SJCRH30 (cell line): ENCODE measurements around the gene MT1F. TPM values are rescaled to one million over a fixed set of nuclear protein-coding genes. Genes with fewer than 3 reads are reported as not detected.

Experiments used
- DNase-seq, 2 experiments: peaks; one replicate each; pipeline ENCODE4 v3.0.0-alpha.2; 2015 to 2020
- H3K27ac ChIP-seq: fragments of 250-450 bp; sonication (Bioruptor Pico); 2 replicates; pipeline ENCODE4 v1.5.1; 2020; ENCODE audit warnings: mild to moderate bottlenecking, moderate library complexity
- H3K27me3 ChIP-seq: fragments of 250-450 bp; sonication (Bioruptor Pico); 2 replicates; pipeline ENCODE4 v1.5.1; 2020; ENCODE audit warnings: mild to moderate bottlenecking, moderate library complexity
- H3K36me3 ChIP-seq: fragments of 250-450 bp; sonication (Bioruptor Pico); 2 replicates; pipeline ENCODE4 v1.5.1; 2020; ENCODE audit warnings: mild to moderate bottlenecking, moderate library complexity
- H3K4me1 ChIP-seq: fragments of 250-450 bp; sonication (Bioruptor Pico); 2 replicates; pipeline ENCODE4 v1.5.1; 2020; ENCODE audit warnings: mild to moderate bottlenecking, moderate library complexity
- H3K4me3 ChIP-seq: fragments of 250-450 bp; sonication (Bioruptor Pico); 2 replicates; pipeline ENCODE4 v1.5.1; 2020; ENCODE audit warnings: mild to moderate bottlenecking, moderate library complexity
- H3K9me3 ChIP-seq: fragments of 250-450 bp; sonication (Bioruptor Pico); replicated peaks from 2 replicates; pipeline ENCODE4 v1.5.1; 2020; ENCODE audit warnings: mild to moderate bottlenecking, moderate library complexity
- total RNA-seq: library from RNA; depleted of rRNA; stranded (reverse); fragments of >200 nt; shearing (Covaris generic); gene quantifications from 2 replicates; pipeline ENCODE4 v1.2.3, GENCODE V29; 2014

Gene MT1F
- total RNA-seq, 1 experiment from 2014 or later = not detected

GRCh38 chr16:56632848-56633365 lies 24.9 kb upstream of the MT1F start:
- no peaks in the 10 kb centered on the region for H3K4me1 ChIP-seq
- no peak for DNase-seq
- H3K27me3 ChIP-seq = peaks cover 3% of the 10 kb centered on the region
- no peak overlapping the region for H3K4me3 ChIP-seq
- H3K36me3 ChIP-seq = no peaks in the 10 kb centered on the region
- no peak overlapping the region for H3K27ac ChIP-seq
- no peaks in the 10 kb centered on the region for H3K9me3 ChIP-seq

DNA sequence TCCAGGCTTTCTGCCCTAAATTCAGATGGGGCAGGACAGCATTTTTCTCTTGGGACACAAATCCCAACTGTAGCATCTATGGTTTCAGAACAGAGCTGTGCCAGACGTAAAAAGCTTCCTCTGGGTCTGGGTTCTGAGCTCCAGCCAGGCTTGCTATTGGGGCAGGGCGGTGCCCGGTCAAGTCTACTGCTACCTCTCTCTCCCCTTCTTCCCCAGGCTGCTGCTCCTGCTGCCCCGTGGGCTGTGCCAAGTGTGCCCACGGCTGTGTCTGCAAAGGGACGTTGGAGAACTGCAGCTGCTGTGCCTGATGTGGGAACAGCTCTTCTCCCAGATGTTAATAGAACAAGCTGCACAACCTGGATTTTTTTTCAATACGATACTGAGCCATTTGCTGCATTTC lies 24.2 kb upstream of the MT1F start:
- Histone ChIP-seq H3K4me3 (no peak overlapping the region), H3K27ac (no peak overlapping the region), H3K9me3 (no peaks in the 10 kb centered on the region), H3K36me3 (no peaks in the 10 kb centered on the region), H3K27me3 (peaks cover 5% of the 10 kb centered on the region), H3K4me1 (no peaks in the 10 kb centered on the region)
- no peak for DNase-seq

DNA sequence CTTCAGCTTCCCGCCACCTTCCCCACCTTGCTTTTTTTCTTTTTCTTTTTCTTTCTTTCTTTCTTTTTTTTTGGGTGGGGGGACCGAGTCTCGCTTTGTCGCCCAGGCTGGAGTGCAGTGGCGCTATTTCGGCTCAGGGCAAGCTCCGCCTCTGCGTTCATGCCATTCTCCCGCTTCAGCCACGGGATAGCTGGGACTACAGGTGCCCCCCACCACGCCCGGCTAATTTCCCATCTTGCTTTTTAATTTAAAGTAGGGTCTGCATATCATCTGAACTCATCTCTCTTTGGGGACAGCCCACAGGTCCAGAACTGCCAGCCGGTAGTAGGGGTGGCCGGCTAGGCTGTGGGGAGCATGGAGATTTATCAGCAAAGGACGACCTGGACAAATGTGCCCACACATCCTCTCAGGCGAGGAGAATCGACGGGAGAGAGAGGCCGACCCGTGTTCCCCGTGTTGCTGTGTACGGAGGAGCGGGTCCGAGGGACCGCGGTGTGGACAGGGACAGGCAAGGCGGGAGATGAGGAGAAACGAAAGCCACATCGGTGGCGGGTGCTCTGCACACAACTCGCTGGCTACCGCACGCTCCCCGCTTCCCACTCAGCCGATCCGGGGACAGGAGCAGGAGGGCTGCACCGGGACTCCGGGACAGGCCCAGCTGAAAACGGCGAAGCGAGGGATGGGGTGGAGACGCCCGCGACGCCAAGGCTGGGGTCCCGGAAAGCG lies 22.9 kb upstream of the MT1F start:
- DNase-seq = no peak
- H3K27ac ChIP-seq = no peak overlapping the region
- no peak overlapping the region for H3K4me3 ChIP-seq
- no peaks in the 10 kb centered on the region for H3K4me1 ChIP-seq
- H3K27me3 ChIP-seq = peaks cover 7% of the 10 kb centered on the region
- no peaks in the 10 kb centered on the region for H3K36me3 ChIP-seq
- H3K9me3 ChIP-seq = no peaks in the 10 kb centered on the region

- H3K4me1 ChIP-seq = no peaks in the 10 kb centered on the region
Observed at GRCh38 chr16:56635441-56635967, 22.3 kb upstream of the MT1F start.

DNA sequence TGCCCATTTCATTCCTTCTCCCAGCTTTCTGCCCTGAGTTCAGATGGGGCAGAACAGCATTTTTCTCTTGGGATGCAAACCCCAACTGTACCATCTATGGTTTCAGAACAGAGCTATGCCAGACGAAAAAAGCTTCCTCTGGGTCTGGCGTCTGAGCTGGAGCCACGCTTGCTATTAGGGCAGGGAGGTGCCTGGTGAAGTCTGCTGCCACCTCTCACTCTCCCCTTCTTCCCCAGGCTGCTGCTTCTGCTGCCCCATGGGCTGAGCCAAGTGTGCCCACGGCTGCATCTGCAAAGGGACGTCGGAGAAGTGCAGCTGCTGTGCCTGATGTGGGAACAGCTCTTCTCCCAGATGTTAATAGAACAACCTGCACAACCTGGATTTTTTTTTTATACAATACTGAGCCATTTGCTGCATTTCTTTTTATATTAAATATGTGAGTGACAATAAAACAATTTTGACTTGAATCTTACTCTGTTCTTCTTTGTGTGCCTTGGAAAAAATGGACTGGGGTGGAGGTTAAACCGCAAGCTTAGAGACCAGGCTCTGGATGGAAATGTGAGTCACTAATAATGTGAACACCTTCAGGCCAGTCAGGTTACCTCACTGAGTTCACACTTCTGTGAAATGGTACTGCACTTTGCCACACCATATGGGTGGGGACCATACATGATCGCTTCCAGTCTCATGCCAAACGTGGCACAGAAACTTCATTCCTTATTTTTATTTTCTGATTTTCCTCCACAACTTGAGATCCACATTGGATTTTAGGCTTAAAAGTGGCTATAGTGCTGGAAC lies 20.9 kb upstream of the MT1F start:
- H3K27ac ChIP-seq = no peak overlapping the region
- H3K4me1 ChIP-seq = no peaks in the 10 kb centered on the region
- no peak for DNase-seq
- H3K9me3 ChIP-seq = no peaks in the 10 kb centered on the region
- no peak overlapping the region for H3K4me3 ChIP-seq
- no peaks in the 10 kb centered on the region for H3K36me3 ChIP-seq
- H3K27me3 ChIP-seq = peaks cover 7% of the 10 kb centered on the region

More at GRCh38 chr16:56635441-56635967, 22.3 kb upstream of the MT1F start:
- H3K9me3 ChIP-seq = no peaks in the 10 kb centered on the region
- H3K27ac ChIP-seq = no peak overlapping the region
- no peak for DNase-seq
- H3K36me3 ChIP-seq = no peaks in the 10 kb centered on the region
- no peak overlapping the region for H3K4me3 ChIP-seq
- peaks cover 7% of the 10 kb centered on the region for H3K27me3 ChIP-seq

- Histone ChIP-seq H3K4me3 (no peak within 1 kb of the TSS), H3K27ac (no peak within 1 kb of the TSS), H3K4me1 (no peaks in the 10 kb centered on the region), H3K9me3 (no peaks in the 10 kb centered on the region), H3K27me3 (peaks cover 4% of the 10 kb centered on the region), H3K36me3 (no peaks in the 10 kb centered on the region)
- no peak for DNase-seq
Observed at GRCh38 chr16:56637814-56638750, 19.7 kb upstream of the MT1F start, which contains the start of gene MT1A. Gene MT1A, plus strand, starts transcription at chr16:56638666. Its CDS starts 73 bp downstream, at chr16:56638739.

- Histone ChIP-seq H3K4me3 (no peak overlapping the region), H3K36me3 (no peaks in the 10 kb centered on the region), H3K27ac (no peak overlapping the region), H3K9me3 (no peaks in the 10 kb centered on the region), H3K4me1 (no peaks in the 10 kb centered on the region), H3K27me3 (peaks cover 4% of the 10 kb centered on the region)
- DNase-seq = no peak
Observed at GRCh38 chr16:56639045-56639444, 18.7 kb upstream of the MT1F start.

DNA sequence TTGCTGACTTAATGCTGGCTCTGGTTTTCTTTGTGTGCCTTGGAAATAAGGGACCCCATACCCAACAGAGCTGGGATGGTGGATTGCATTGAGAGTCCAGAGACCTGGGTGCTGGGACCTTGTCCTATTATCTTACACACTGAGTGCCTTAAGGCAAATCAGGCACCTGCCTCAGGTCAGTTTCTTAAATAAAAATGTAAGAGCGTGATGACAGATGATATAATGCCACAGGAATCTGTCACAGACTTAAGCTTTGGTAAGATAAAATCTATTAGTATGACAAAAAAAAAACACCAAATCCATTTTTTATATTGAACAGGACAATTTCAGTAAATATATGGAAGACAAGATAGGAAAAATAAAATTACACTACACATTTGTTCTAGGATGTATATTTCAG lies 17.7 kb upstream of the MT1F start:
- Histone ChIP-seq H3K9me3 (no peaks in the 10 kb centered on the region), H3K4me1 (no peaks in the 10 kb centered on the region), H3K4me3 (no peak overlapping the region), H3K36me3 (no peaks in the 10 kb centered on the region), H3K27me3 (peaks cover 8% of the 10 kb centered on the region), H3K27ac (no peak overlapping the region)
- DNase-seq = no peak

DNA sequence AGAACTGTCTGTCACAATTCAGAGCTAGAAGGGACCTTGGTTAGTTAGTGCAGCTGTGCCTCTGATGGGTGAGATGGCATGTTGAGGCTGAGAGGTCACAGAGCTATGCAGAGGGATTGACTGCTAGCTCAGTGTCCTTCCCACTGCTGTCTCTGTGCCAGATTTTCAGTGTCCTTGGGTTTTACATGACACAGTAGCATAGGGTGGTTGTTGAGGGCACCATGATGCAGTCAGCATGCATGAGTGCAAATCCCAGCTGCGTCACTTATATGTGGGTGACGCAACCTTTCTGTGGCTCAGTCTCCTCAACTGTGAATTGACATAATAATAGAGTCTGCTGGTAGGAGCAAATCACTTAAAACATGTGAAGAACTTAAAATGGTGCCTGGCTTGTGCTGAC lies 16.6 kb upstream of the MT1F start:
- peaks cover 15% of the 10 kb centered on the region for H3K27me3 ChIP-seq

GRCh38 chr16:56643080-56643778 lies 14.5 kb upstream of the MT1F start:
- H3K27ac ChIP-seq = no peak overlapping the region
- H3K36me3 ChIP-seq = no peaks in the 10 kb centered on the region
- H3K27me3 ChIP-seq = peaks cover 28% of the 10 kb centered on the region
- no peak for DNase-seq
- H3K9me3 ChIP-seq = no peaks in the 10 kb centered on the region
- H3K4me3 ChIP-seq = no peak overlapping the region
- H3K4me1 ChIP-seq = no peaks in the 10 kb centered on the region

More for the DNA sequence above, 16.6 kb upstream of the MT1F start:
- DNase-seq = no peak
- no peak overlapping the region for H3K4me3 ChIP-seq
- H3K4me1 ChIP-seq = no peaks in the 10 kb centered on the region
- no peaks in the 10 kb centered on the region for H3K9me3 ChIP-seq
- no peaks in the 10 kb centered on the region for H3K36me3 ChIP-seq
- H3K27ac ChIP-seq = no peak overlapping the region

- H3K4me1 ChIP-seq = no peaks in the 10 kb centered on the region
- no peaks in the 10 kb centered on the region for H3K9me3 ChIP-seq
- no peak for DNase-seq
- H3K27ac ChIP-seq = no peak overlapping the region
- no peak overlapping the region for H3K4me3 ChIP-seq
- no peaks in the 10 kb centered on the region for H3K36me3 ChIP-seq
- H3K27me3 ChIP-seq = peaks cover 24% of the 10 kb centered on the region
Observed at GRCh38 chr16:56643833-56644232, 13.9 kb upstream of the MT1F start.

DNA sequence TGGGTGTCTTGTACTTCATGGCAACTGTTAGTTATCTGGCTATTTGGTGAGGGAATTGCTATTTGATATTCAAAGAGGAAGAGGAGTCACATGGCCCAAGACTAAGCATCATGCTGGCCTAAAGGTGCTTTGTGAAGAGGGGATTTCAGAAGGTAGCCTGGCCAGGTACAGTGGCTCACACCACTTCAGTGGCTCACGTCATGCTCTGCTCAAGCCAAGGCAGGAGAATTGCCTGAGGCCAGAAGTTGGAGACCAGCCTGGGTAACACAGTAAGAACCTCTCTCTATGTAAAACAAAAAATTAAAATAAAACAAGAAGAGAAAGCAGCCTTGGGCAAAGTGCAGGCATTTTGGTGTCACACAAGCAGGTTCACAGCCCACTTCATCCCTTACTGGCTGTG lies 12.4 kb upstream of the MT1F start:
- H3K4me3 ChIP-seq = no peak overlapping the region

DNA sequence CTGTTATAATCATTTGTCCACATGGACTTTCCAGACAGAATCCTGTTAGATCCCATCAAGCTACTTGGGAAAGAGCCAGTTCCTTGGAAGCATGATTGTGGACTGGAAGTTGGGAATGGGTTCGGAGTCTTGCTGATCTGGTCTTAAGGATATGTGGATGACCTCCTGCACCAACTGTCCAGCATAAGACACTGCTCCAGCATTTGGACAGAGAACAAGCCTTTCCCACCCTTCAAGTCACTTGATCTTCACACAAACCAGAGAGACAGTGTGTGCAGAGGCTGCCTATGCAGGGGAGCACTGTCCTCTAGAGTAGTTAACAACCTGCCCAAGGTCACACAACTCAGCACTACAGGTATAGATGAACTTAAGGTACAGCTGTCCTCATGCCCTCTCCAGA lies 11.9 kb upstream of the MT1F start:
- no peaks in the 10 kb centered on the region; the same call in 1 of the 2 replicates for H3K36me3 ChIP-seq
- no peak for DNase-seq
- H3K27ac ChIP-seq = no peak overlapping the region
- peaks cover 25% of the 10 kb centered on the region for H3K27me3 ChIP-seq
- no peaks in the 10 kb centered on the region for H3K4me1 ChIP-seq
- no peak overlapping the region for H3K4me3 ChIP-seq
- no peaks in the 10 kb centered on the region for H3K9me3 ChIP-seq

More for the DNA sequence above, 12.4 kb upstream of the MT1F start:
- no peaks in the 10 kb centered on the region for H3K4me1 ChIP-seq
- H3K9me3 ChIP-seq = no peaks in the 10 kb centered on the region
- H3K27me3 ChIP-seq = peaks cover 24% of the 10 kb centered on the region
- no peak for DNase-seq
- no peak overlapping the region for H3K27ac ChIP-seq
- no peaks in the 10 kb centered on the region; the same call in 1 of the 2 replicates for H3K36me3 ChIP-seq
